GM18870 (cell line): ENCODE measurements around the gene RIMBP2.

Experiments used
- ATAC-seq: cut with Tn5 transposase; IDR thresholded peaks from one replicate; pipeline ENCODE4 v1.9.1; 2021; ENCODE audit warnings: moderate library complexity; ENCODE audit not compliant: unreplicated experiment

The RIMBP2 gene

GRCh38 chr12:130555221-130555620, 160.9 kb downstream of the RIMBP2 start:
- ATAC-seq: no peak

- no peak for ATAC-seq
Observed at GRCh38 chr12:130552483-130552996, 163.6 kb downstream of the RIMBP2 start.

GRCh38 chr12:130549361-130549760, 166.7 kb downstream of the RIMBP2 start:
- no peak for ATAC-seq

GRCh38 chr12:130547480-130548155, 168.5 kb downstream of the RIMBP2 start:
- no peak for ATAC-seq

GRCh38 chr12:130546494-130546893, 169.6 kb downstream of the RIMBP2 start:
- ATAC-seq: no peak

- ATAC-seq: no peak
Observed at GRCh38 chr12:130545475-130545874, 170.6 kb downstream of the RIMBP2 start.

- ATAC-seq: no peak
Observed at GRCh38 chr12:130540376-130540775, 175.7 kb downstream of the RIMBP2 start.

- no peak for ATAC-seq
Observed at GRCh38 chr12:130538343-130539095, 177.6 kb downstream of the RIMBP2 start.

- no peak for ATAC-seq
Observed at GRCh38 chr12:130537655-130538054, 178.4 kb downstream of the RIMBP2 start.

- ATAC-seq: no peak
Observed at GRCh38 chr12:130537051-130537450, 179.0 kb downstream of the RIMBP2 start.

GRCh38 chr12:130530429-130530828, 185.7 kb downstream of the RIMBP2 start:
- ATAC-seq: no peak

GRCh38 chr12:130529781-130530180, 186.3 kb downstream of the RIMBP2 start:
- ATAC-seq: no peak

- no peak for ATAC-seq
Observed at GRCh38 chr12:130527239-130527638, 188.9 kb downstream of the RIMBP2 start.

- ATAC-seq: no peak
Observed at GRCh38 chr12:130526813-130527212, 189.3 kb downstream of the RIMBP2 start.

- ATAC-seq: no peak
Observed at GRCh38 chr12:130525384-130526172, 190.5 kb downstream of the RIMBP2 start.

- no peak for ATAC-seq
Observed at GRCh38 chr12:130524759-130525158, 191.3 kb downstream of the RIMBP2 start.

GRCh38 chr12:130523863-130524614, 192.1 kb downstream of the RIMBP2 start:
- no peak for ATAC-seq

- ATAC-seq: no peak
Observed at GRCh38 chr12:130523208-130523607, 192.9 kb downstream of the RIMBP2 start.

GRCh38 chr12:130522244-130522834, 193.8 kb downstream of the RIMBP2 start:
- ATAC-seq: no peak

- no peak for ATAC-seq
Observed at GRCh38 chr12:130521375-130522124, 194.5 kb downstream of the RIMBP2 start.
